Fibroblast of the aortic adventitia (primary cell): Measurements from ENCODE around the gene LRRC19. TPM values are rescaled to one million over a fixed set of nuclear protein-coding genes. Genes with fewer than 3 reads are reported as not detected.
A peak's percentile ranks its signal among the peaks of the same experiment; 100 is the strongest.

Experiments
- DNase-seq: peaks from one replicate; pipeline ENCODE4 v3.0.0-alpha.2; 2010; ENCODE audit warnings: low read depth
- H3K4me3 ChIP-seq: 2 replicates; pipeline ENCODE4 v1.5.1; 2011; ENCODE audit warnings: low read depth, mild to moderate bottlenecking, control low read depth, low read length, moderate library complexity
- CTCF ChIP-seq: IDR thresholded peaks from 2 replicates; pipeline ENCODE4 v1.5.1; 2011; ENCODE audit warnings: mild to moderate bottlenecking, low read length, control low read depth, inconsistent platforms; ENCODE audit not compliant: insufficient read depth
- total RNA-seq: library from RNA; depleted of rRNA; stranded (reverse); fragments of >200 nt; gene quantifications from 2 replicates; pipeline ENCODE4 v1.2.3, GENCODE V29; 2012; ENCODE audit warnings: low replicate concordance

The LRRC19 gene
- total RNA-seq, 1 donor = not detected

GRCh38 chr9:26950521-26950920 is 55.0 kb downstream of the LRRC19 start:
- DNase-seq = no peak
- H3K4me3 ChIP-seq = no peak overlapping the region
- no peak for TF ChIP-seq CTCF

GRCh38 chr9:26949637-26950069 is 55.8 kb downstream of the LRRC19 start:
- H3K4me3 ChIP-seq = no peak overlapping the region
- DNase-seq = no peak
- TF ChIP-seq CTCF = no peak

- DNase-seq = no peak
- TF ChIP-seq CTCF = no peak
- peak overlapping the region; percentile 91 for H3K4me3 ChIP-seq
Measured at GRCh38 chr9:26947736-26948135, 57.7 kb downstream of the LRRC19 start.

- peak within 1 kb of the TSS; percentile 91 for H3K4me3 ChIP-seq
- no peak for TF ChIP-seq CTCF
- peak; percentile 88 for DNase-seq
Measured at GRCh38 chr9:26946753-26947727, 58.4 kb downstream of the LRRC19 start, which contains the start of gene PLAA. TSS of gene PLAA (minus strand) at chr9:26947242. CDS start at chr9:26947045, 197 bp downstream.

- DNase-seq = no peak
- H3K4me3 ChIP-seq = peak overlapping the region; percentile 91
- no peak for TF ChIP-seq CTCF
Measured at GRCh38 chr9:26945591-26945990, 59.9 kb downstream of the LRRC19 start.

Other genes starting within 250 kb of the LRRC19 start
- gene CAAP1, start 112.9 kb downstream of the LRRC19 start, total RNA-seq = 19.0 and 50.9 TPM in 2 replicates
- 35.2 and 51.0 TPM in 2 replicates for gene PLAA, start 58.4 kb downstream of the LRRC19 start, total RNA-seq
- gene IFT74, start 49.3 kb downstream of the LRRC19 start, total RNA-seq = 19.2 and 21.4 TPM in 2 replicates
- gene TEK, start 103.6 kb upstream of the LRRC19 start, total RNA-seq = 1.7 and 3.8 TPM in 2 replicates